B cell (primary cell): ENCODE results near the gene GK2. TPM values are rescaled to one million over a fixed set of nuclear protein-coding genes. Genes with fewer than 3 reads are reported as not detected.

Experiments
- ATAC-seq: fragments of 200-7000 bp; cut with Tn5 transposase; one replicate; pipeline ENCODE4 v1.10.0; 2021; ENCODE audit warnings: low read depth, mild to moderate bottlenecking, moderate number of reproducible peaks, moderate library complexity
- CTCF ChIA-PET: fragments of 350-600 bp; sonication (Branson Sonifier 250); formaldehyde crosslinking; loops from one replicate; lab custom pipeline; 2021; ENCODE audit warnings: antibody characterized with exemption, inconsistent platforms; lab: Charles Lee
- POLR2A ChIA-PET: fragments of 350-600 bp; sonication (Branson Sonifier 250); formaldehyde crosslinking; loops from one replicate; lab custom pipeline; 2021; ENCODE audit warnings: antibody characterized with exemption; lab: Charles Lee
- DNase-seq: peaks from one replicate; pipeline ENCODE4 v3.0.0; 2013
- H2AFZ ChIP-seq: 2 replicates; pipeline ENCODE4 v1.6.1; 2012; ENCODE audit warnings: mild to moderate bottlenecking, low read depth, low read length; ENCODE audit not compliant: insufficient read depth, poor library complexity, severe bottlenecking
- H3K27ac ChIP-seq, 2 donors: 1 replicate in 1 of 2; 2 replicates in 1 of 2; pipeline ENCODE4 v1.5.1; 2012 to 2013; ENCODE audit warnings: low read length in 2 of 2, mild to moderate bottlenecking in 2 of 2, moderate library complexity in 1 of 2
- H3K27me3 ChIP-seq, 4 experiments: fragments of 200-600 bp in 1 of 4; sonication (generic) in 1 of 4; replicated peaks in 1 of 4; 1 replicate in 2 of 4; 2 replicates in 2 of 4; pipeline versions ENCODE4 v1.6.1 to v1.7.0; 2013 to 2016; ENCODE audit warnings: low read length in 3 of 4, mild to moderate bottlenecking in 2 of 4, mixed read lengths in 1 of 4, moderate library complexity in 1 of 4; ENCODE audit not compliant: insufficient read depth in 4 of 4, control insufficient read depth in 3 of 4; ENCODE audit errors: control extremely low read depth in 1 of 4
- H3K36me3 ChIP-seq, 2 experiments: replicated peaks in 1 of 2; 1 replicate in 1 of 2; 2 replicates in 1 of 2; pipeline versions ENCODE4 v1.6.1 to v1.7.1; 2013; ENCODE audit warnings: low read length in 1 of 2; ENCODE audit not compliant: insufficient read depth in 2 of 2, control insufficient read depth in 1 of 2; ENCODE audit errors: control extremely low read depth in 1 of 2, extremely low read depth in 1 of 2
- H3K4me1 ChIP-seq, 2 donors: fragments of 200-600 bp in 1 of 2; sonication (generic) in 1 of 2; 1 replicate in 1 of 2; 2 replicates in 1 of 2; pipeline versions ENCODE4 v1.5.1 to v1.6.1; 2013 to 2017; ENCODE audit warnings: low read length in 2 of 2; ENCODE audit not compliant: control insufficient read depth in 2 of 2, insufficient read depth in 2 of 2
- H3K4me2 ChIP-seq: replicated peaks from 2 replicates; pipeline ENCODE3; 2012; ENCODE audit warnings: mild to moderate bottlenecking, low read depth, low read length; ENCODE audit not compliant: poor library complexity, severe bottlenecking
- H3K4me3 ChIP-seq, 5 experiments: fragments of 200-600 bp in 1 of 5; sonication (generic) in 1 of 5; 1 replicate in 3 of 5; 2 replicates in 2 of 5; pipeline versions ENCODE4 v1.5.1 to v1.7.0; 2011 to 2016; ENCODE audit warnings: low read length in 4 of 5, mild to moderate bottlenecking in 4 of 5, low read depth in 2 of 5, control low read depth in 1 of 5, moderate library complexity in 1 of 5; ENCODE audit not compliant: insufficient read depth in 1 of 5; ENCODE audit errors: control extremely low read depth in 1 of 5, extremely low read depth in 1 of 5
- H3K79me2 ChIP-seq: fragments of 200-600 bp; sonication (generic); one replicate; pipeline ENCODE4 v1.6.0; 2016; ENCODE audit warnings: low read length; ENCODE audit not compliant: control insufficient read depth, insufficient read depth
- H3K9ac ChIP-seq: fragments of 200-600 bp; sonication (generic); 2 replicates; pipeline ENCODE4 v1.6.1; 2017; ENCODE audit warnings: mild to moderate bottlenecking, low read length, moderate library complexity
- H3K9me3 ChIP-seq, 3 donors: one replicate each; pipeline versions ENCODE4 v1.6.1 to v1.7.1; 2013; ENCODE audit warnings: low read length in 2 of 3; ENCODE audit not compliant: control insufficient read depth in 2 of 3, insufficient read depth in 1 of 3; ENCODE audit errors: control extremely low read depth in 1 of 3
- H4K20me1 ChIP-seq: 2 replicates; pipeline ENCODE4 v1.6.0; 2012; ENCODE audit warnings: mild to moderate bottlenecking, low read length; ENCODE audit not compliant: insufficient read depth, control insufficient read depth, poor library complexity, severe bottlenecking
- H3K27ac Mint-ChIP-seq: one replicate; pipeline ENCODE4 v1.8.0; 2021; ENCODE audit warnings: mixed read lengths
- H3K27me3 Mint-ChIP-seq: one replicate; pipeline ENCODE4 v1.8.0; 2021; ENCODE audit warnings: mixed read lengths
- H3K4me1 Mint-ChIP-seq: one replicate; pipeline ENCODE4 v1.8.0; 2021; ENCODE audit warnings: mixed read lengths
- H3K4me3 Mint-ChIP-seq: one replicate; pipeline ENCODE4 v1.8.0; 2021; ENCODE audit warnings: mixed read lengths
- H3K9me3 Mint-ChIP-seq: one replicate; pipeline ENCODE4 v1.8.0; 2022; ENCODE audit warnings: mixed read lengths; ENCODE audit not compliant: insufficient read depth
- CTCF ChIP-seq: fragments of 200-600 bp; IDR thresholded peaks from one replicate; pipeline ENCODE4 v1.8.0; 2022; ENCODE audit warnings: antibody characterized with exemption, mild to moderate bottlenecking
- EZH2 ChIP-seq: IDR thresholded peaks from 2 replicates; pipeline ENCODE4 v1.6.1; 2012; ENCODE audit warnings: borderline replicate concordance, low read depth, mild to moderate bottlenecking, moderate library complexity, low read length; ENCODE audit not compliant: insufficient read depth, poor library complexity, severe bottlenecking
- whole genome bisulfite sequencing: methylation state at CpG from one replicate; pipeline ENCODE4 v1.1.5; 2013; ENCODE audit warnings: missing lambda C conversion rate; ENCODE audit not compliant: insufficient coverage; 5-methylcytosine and 5-hydroxymethylcytosine counted together
- intact Hi-C: fragments of 100-400 bp; cut with micrococcal nuclease; formaldehyde crosslinking; loops from one replicate; pipeline ENCODE4 v1.10.0; 2022
- polyA plus RNA-seq: library from polyadenylated mRNA; depleted of rRNA; stranded (reverse); fragments of >200 nt; gene quantifications from 2 replicates; pipeline ENCODE4 v1.2.3, GENCODE V29; 2012
- total RNA-seq, 2 donors: library from RNA; stranded (reverse); fragments of 120-200 nt in 1 of 2; gene quantifications; 1 replicate in 1 of 2; 2 replicates in 1 of 2; pipeline versions ENCODE4 v1.2.3 to v1.2.4, GENCODE V29; 2013 to 2022

Gene GK2
- total and polyA plus RNA-seq, 2 donors (not counting 1 experiment from before 2014, with no cell fraction given): not detected

- no CpG with 5 or more reads among the region's 1 CpG for WGBS
- no peak overlapping the region for H2AFZ ChIP-seq
- H3K36me3 ChIP-seq: no peaks in the 10 kb centered on the region
- no peak overlapping the region for H3K27ac ChIP-seq
- no peaks in the 10 kb centered on the region for H3K9me3 Mint-ChIP-seq
- no peaks in the 10 kb centered on the region for H4K20me1 ChIP-seq
- TF ChIP-seq EZH2 (no peak), CTCF (no peak)
- no peak overlapping the region for H3K27ac Mint-ChIP-seq
- DNase-seq: no peak
- intact Hi-C loops: no loop called here
- H3K9me3 ChIP-seq: peaks cover 0 to 4% (median 0%) of the 10 kb centered on the region in 3 donors
- H3K4me1 ChIP-seq: no peaks in the 10 kb centered on the region
- H3K4me3 Mint-ChIP-seq: no peak overlapping the region
- H3K27me3 Mint-ChIP-seq: no peaks in the 10 kb centered on the region
- CTCF ChIA-PET: no interaction called here
- POLR2A ChIA-PET: no interaction called here
- no peaks in the 10 kb centered on the region for H3K27me3 ChIP-seq
- no peaks in the 10 kb centered on the region for H3K79me2 ChIP-seq
- ATAC-seq: no peak
- H3K4me1 Mint-ChIP-seq: no peaks in the 10 kb centered on the region
- H3K9ac ChIP-seq: no peak overlapping the region
- H3K4me2 ChIP-seq: no peak overlapping the region
- no peak overlapping the region for H3K4me3 ChIP-seq
These were observed 4.7 kb downstream of the GK2 start for GRCh38 chr4:79403356-79403755.

- TF ChIP-seq EZH2: no peak
- TF ChIP-seq CTCF: no peak
- H2AFZ ChIP-seq: no peak overlapping the region
- H3K4me3 Mint-ChIP-seq: no peak overlapping the region
These were observed 5.6 kb downstream of the GK2 start for GRCh38 chr4:79402332-79402851.

More at GRCh38 chr4:79402332-79402851, 5.6 kb downstream of the GK2 start:
- H4K20me1 ChIP-seq: no peaks in the 10 kb centered on the region
- intact Hi-C loops: no loop called here
- H3K79me2 ChIP-seq: no peaks in the 10 kb centered on the region
- H3K9me3 ChIP-seq: no peaks in the 10 kb centered on the region
- H3K9ac ChIP-seq: no peak overlapping the region
- H3K4me1 ChIP-seq: no peaks in the 10 kb centered on the region
- WGBS: no CpG with 5 or more reads among the region's 1 CpG
- no peak for DNase-seq
- no peak for ATAC-seq
- Mint-ChIP-seq H3K9me3 (no peaks in the 10 kb centered on the region), H3K27ac (no peak overlapping the region), H3K27me3 (no peaks in the 10 kb centered on the region), H3K4me1 (no peaks in the 10 kb centered on the region)
- no peak overlapping the region for H3K4me2 ChIP-seq
- no peaks in the 10 kb centered on the region for H3K27me3 ChIP-seq
- no peak overlapping the region for H3K27ac ChIP-seq
- POLR2A ChIA-PET: no interaction called here
- H3K4me3 ChIP-seq: no peak overlapping the region
- CTCF ChIA-PET: no interaction called here
- no peaks in the 10 kb centered on the region for H3K36me3 ChIP-seq
